ENCODE data around the gene FHIT.

Gene FHIT

GRCh38 chr3:60048447-60048848 is 1202.8 kb downstream of the FHIT start:
- Histone ChIP-seq H3K4me3 (ENCODE audit: low read length) (no peak overlapping the region), H3K36me3 (replicated peaks; ENCODE audit: low read depth, low read length) (no peaks in the 10 kb centered on the region), H3K27me3 (ENCODE audit: low read depth, low read length) (no peaks in the 10 kb centered on the region), H3K9ac (ENCODE audit: low read length) (no peak overlapping the region), H3K4me2 (ENCODE audit: low read length) (no peak overlapping the region), H3K27ac (ENCODE audit: low read length) (no peak overlapping the region), H3K79me2 (ENCODE audit: low read length) (no peaks in the 10 kb centered on the region), H3K9me3 (ENCODE audit: insufficient read depth, low read length) (no peaks in the 10 kb centered on the region), H3K4me1 (ENCODE audit: low read length) (no peaks in the 10 kb centered on the region), H2AFZ (ENCODE audit: low read depth, low read length) (no peak overlapping the region), H4K20me1 (ENCODE audit: insufficient read depth, low read length) (no peaks in the 10 kb centered on the region)
- TF ChIP-seq CTCF (IDR thresholded peaks at IDR 0.05; ENCODE audit: low read depth, low read length) (no peak), EZH2phosphoT487 (IDR thresholded peaks at IDR 0.05; ENCODE audit: low read depth) (no peak)

- H2AFZ ChIP-seq (ENCODE audit: low read depth, low read length) = no peak overlapping the region
- no peaks in the 10 kb centered on the region for H3K79me2 ChIP-seq (ENCODE audit: low read length)
- no peak overlapping the region for H3K4me3 ChIP-seq (ENCODE audit: low read length)
- no peak overlapping the region for H3K27ac ChIP-seq (ENCODE audit: low read length)
- H3K9me3 ChIP-seq (ENCODE audit: insufficient read depth, low read length) = no peaks in the 10 kb centered on the region
- no peak overlapping the region for H3K4me2 ChIP-seq (ENCODE audit: low read length)
- TF ChIP-seq CTCF (IDR thresholded peaks at IDR 0.05; ENCODE audit: low read depth, low read length) = no peak
- TF ChIP-seq EZH2phosphoT487 (IDR thresholded peaks at IDR 0.05; ENCODE audit: low read depth) = no peak
- no peak overlapping the region for H3K9ac ChIP-seq (ENCODE audit: low read length)
- H4K20me1 ChIP-seq (ENCODE audit: insufficient read depth, low read length) = no peaks in the 10 kb centered on the region
- H3K27me3 ChIP-seq (ENCODE audit: low read depth, low read length) = no peaks in the 10 kb centered on the region
- H3K4me1 ChIP-seq (ENCODE audit: low read length) = no peaks in the 10 kb centered on the region
- no peaks in the 10 kb centered on the region for H3K36me3 ChIP-seq (replicated peaks; ENCODE audit: low read depth, low read length)
Observed at GRCh38 chr3:60047426-60048200, 1203.6 kb downstream of the FHIT start.

GRCh38 chr3:60046210-60046609 is 1205.0 kb downstream of the FHIT start:
- no peak for TF ChIP-seq EZH2phosphoT487 (IDR thresholded peaks at IDR 0.05; ENCODE audit: low read depth)
- no peak for TF ChIP-seq CTCF (IDR thresholded peaks at IDR 0.05; ENCODE audit: low read depth, low read length)
- Histone ChIP-seq H4K20me1 (ENCODE audit: insufficient read depth, low read length) (no peaks in the 10 kb centered on the region), H3K4me1 (ENCODE audit: low read length) (no peaks in the 10 kb centered on the region), H3K79me2 (ENCODE audit: low read length) (no peaks in the 10 kb centered on the region), H3K4me3 (ENCODE audit: low read length) (no peak overlapping the region), H3K27ac (ENCODE audit: low read length) (no peak overlapping the region), H3K27me3 (ENCODE audit: low read depth, low read length) (no peaks in the 10 kb centered on the region), H3K9ac (ENCODE audit: low read length) (no peak overlapping the region), H3K9me3 (ENCODE audit: insufficient read depth, low read length) (no peaks in the 10 kb centered on the region), H2AFZ (ENCODE audit: low read depth, low read length) (no peak overlapping the region), H3K4me2 (ENCODE audit: low read length) (no peak overlapping the region), H3K36me3 (replicated peaks; ENCODE audit: low read depth, low read length) (no peaks in the 10 kb centered on the region)

GRCh38 chr3:60045686-60046085 is 1205.6 kb downstream of the FHIT start:
- no peak overlapping the region for H3K4me3 ChIP-seq (ENCODE audit: low read length)
- no peaks in the 10 kb centered on the region for H3K79me2 ChIP-seq (ENCODE audit: low read length)
- no peak overlapping the region for H3K4me2 ChIP-seq (ENCODE audit: low read length)
- H3K27me3 ChIP-seq (ENCODE audit: low read depth, low read length) = no peaks in the 10 kb centered on the region
- H3K27ac ChIP-seq (ENCODE audit: low read length) = no peak overlapping the region
- no peaks in the 10 kb centered on the region for H3K4me1 ChIP-seq (ENCODE audit: low read length)
- TF ChIP-seq CTCF (IDR thresholded peaks at IDR 0.05; ENCODE audit: low read depth, low read length) (no peak), EZH2phosphoT487 (IDR thresholded peaks at IDR 0.05; ENCODE audit: low read depth) (no peak)
- H4K20me1 ChIP-seq (ENCODE audit: insufficient read depth, low read length) = no peaks in the 10 kb centered on the region
- H3K9ac ChIP-seq (ENCODE audit: low read length) = no peak overlapping the region
- H2AFZ ChIP-seq (ENCODE audit: low read depth, low read length) = no peak overlapping the region
- H3K9me3 ChIP-seq (ENCODE audit: insufficient read depth, low read length) = no peaks in the 10 kb centered on the region
- no peaks in the 10 kb centered on the region for H3K36me3 ChIP-seq (replicated peaks; ENCODE audit: low read depth, low read length)
